Measurements from ENCODE around the gene CST3.
"Not testable (repeated sequence)": the region's sequence is repeated elsewhere in the genome, so short reads cannot be mapped to it uniquely, and the experiment has no call there.

The CST3 gene

DNA sequence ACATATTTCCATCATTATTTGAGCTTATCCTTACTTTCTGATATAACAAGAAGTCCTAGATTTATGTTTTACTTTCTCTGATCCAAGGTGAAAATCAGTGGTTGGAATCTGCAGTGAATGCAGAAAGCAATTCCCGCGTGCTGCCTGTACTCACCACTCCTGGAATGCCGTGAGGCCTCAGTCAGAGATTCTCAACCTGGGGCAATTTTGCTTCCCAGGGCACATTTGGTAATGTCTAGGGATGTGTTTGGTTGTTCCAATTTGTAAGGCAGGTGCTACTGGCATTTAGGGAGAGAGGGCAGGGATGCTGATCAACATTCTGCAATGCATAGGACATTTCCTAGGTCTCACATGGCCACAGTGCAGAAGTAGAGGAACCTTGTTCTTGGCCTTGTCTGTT is 27.2 kb upstream of the CST3 start:
- Histone ChIP-seq H3K4me1 (ENCODE audit: insufficient read depth, low read length) (no peaks in the 10 kb centered on the region), H3K4me2 (ENCODE audit: insufficient read depth, low read length) (no peak overlapping the region), H3K9ac (ENCODE audit: low read depth, low read length) (no peak overlapping the region), H2AFZ (ENCODE audit: low read depth, low read length) (no peak overlapping the region), H3K79me2 (ENCODE audit: insufficient read depth, low read length) (no peaks in the 10 kb centered on the region), H3K4me3 (ENCODE audit: low read depth in 1 of 2, low read length in 2 of 2) (no peak overlapping the region), H3K9me3 (ENCODE audit: insufficient read depth, low read length, severe bottlenecking) (no peaks in the 10 kb centered on the region), H3K36me3 (ENCODE audit: insufficient read depth, low read length) (no peaks in the 10 kb centered on the region), H3K27ac (ENCODE audit: low read length) (no peak overlapping the region), H3K27me3 (ENCODE audit: insufficient read depth, low read length, poor library complexity) (peaks cover 5% of the 10 kb centered on the region), H4K20me1 (ENCODE audit: insufficient read depth, low read length) (no peaks in the 10 kb centered on the region)
- no peak for DNase-seq
- no peak for ATAC-seq (ENCODE audit: insufficient read depth, low read depth)
- TF ChIP-seq EZH2 (IDR thresholded peaks at IDR 0.05; ENCODE audit: borderline replicate concordance, low read depth, low read length, severe bottlenecking), result no peak
- TF ChIP-seq CTCF (IDR thresholded peaks at IDR 0.05; ENCODE audit: borderline replicate concordance, extremely low read depth, low read length, poor library complexity, severe bottlenecking), result no peak

- H4K20me1 ChIP-seq (ENCODE audit: insufficient read depth, low read length); H3K36me3 ChIP-seq (ENCODE audit: insufficient read depth, low read length): not testable (repeated sequence)
Observed at GRCh38 chr20:23664046-23664445, 26.3 kb upstream of the CST3 start.

GRCh38 chr20:23663180-23663579 is 25.4 kb upstream of the CST3 start:
- Histone ChIP-seq H3K79me2 (ENCODE audit: insufficient read depth, low read length) (no peaks in the 10 kb centered on the region), H3K27me3 (ENCODE audit: insufficient read depth, low read length, poor library complexity) (peaks cover 8% of the 10 kb centered on the region), H3K36me3 (ENCODE audit: insufficient read depth, low read length) (no peaks in the 10 kb centered on the region), H3K4me3 (ENCODE audit: low read depth in 1 of 2, low read length in 2 of 2) (no peak overlapping the region), H4K20me1 (ENCODE audit: insufficient read depth, low read length) (no peaks in the 10 kb centered on the region), H3K9me3 (ENCODE audit: insufficient read depth, low read length, severe bottlenecking) (no peaks in the 10 kb centered on the region), H3K4me1 (ENCODE audit: insufficient read depth, low read length) (no peaks in the 10 kb centered on the region), H3K27ac (ENCODE audit: low read length) (no peak overlapping the region), H3K9ac (ENCODE audit: low read depth, low read length) (no peak overlapping the region), H2AFZ (ENCODE audit: low read depth, low read length) (no peak overlapping the region), H3K4me2 (ENCODE audit: insufficient read depth, low read length) (no peak overlapping the region)
- TF ChIP-seq CTCF (IDR thresholded peaks at IDR 0.05; ENCODE audit: borderline replicate concordance, extremely low read depth, low read length, poor library complexity, severe bottlenecking) (no peak), EZH2 (IDR thresholded peaks at IDR 0.05; ENCODE audit: borderline replicate concordance, low read depth, low read length, severe bottlenecking) (no peak)
- ATAC-seq (ENCODE audit: insufficient read depth, low read depth) (no peak), DNase-seq (no peak)

More at GRCh38 chr20:23664046-23664445, 26.3 kb upstream of the CST3 start:
- H3K4me3 ChIP-seq (ENCODE audit: low read depth in 1 of 2, low read length in 2 of 2); H2AFZ ChIP-seq (ENCODE audit: low read depth, low read length); H3K79me2 ChIP-seq (ENCODE audit: insufficient read depth, low read length); ATAC-seq (ENCODE audit: insufficient read depth, low read depth); H3K27me3 ChIP-seq (ENCODE audit: insufficient read depth, low read length, poor library complexity); H3K9me3 ChIP-seq (ENCODE audit: insufficient read depth, low read length, severe bottlenecking); H3K9ac ChIP-seq (ENCODE audit: low read depth, low read length); DNase-seq; H3K4me2 ChIP-seq (ENCODE audit: insufficient read depth, low read length); H3K27ac ChIP-seq (ENCODE audit: low read length); H3K4me1 ChIP-seq (ENCODE audit: insufficient read depth, low read length): not testable (repeated sequence)

DNA sequence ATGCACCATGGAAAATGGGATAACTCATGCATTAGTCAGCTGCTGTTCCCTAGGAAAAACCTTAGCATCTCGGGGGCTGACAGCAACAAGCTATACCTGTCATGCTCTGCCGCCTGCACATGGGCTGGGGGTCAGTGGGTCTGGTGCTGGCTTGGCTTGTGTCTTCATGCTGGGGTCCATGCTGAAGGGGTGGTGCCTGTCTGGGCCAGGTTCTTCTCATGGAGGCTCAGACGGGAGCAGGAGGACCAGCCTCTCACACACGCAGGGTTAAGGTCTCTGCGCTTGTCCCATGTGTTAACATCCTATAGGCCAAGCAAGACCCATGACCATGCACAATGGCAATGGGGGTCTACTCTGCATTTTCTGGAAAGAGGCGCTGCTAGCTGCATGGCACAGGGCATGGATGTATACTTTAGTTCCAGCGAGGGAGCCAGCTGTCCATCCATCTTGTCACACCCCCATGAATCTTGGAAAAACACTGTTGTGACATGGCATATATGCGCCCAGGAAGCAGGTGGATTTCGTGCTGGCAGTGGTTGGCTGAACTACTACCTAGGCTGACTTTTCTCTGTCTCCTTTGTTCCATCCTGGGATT is 24.6 kb upstream of the CST3 start:
- no peaks in the 10 kb centered on the region for H3K79me2 ChIP-seq (ENCODE audit: insufficient read depth, low read length)
- TF ChIP-seq EZH2 (IDR thresholded peaks at IDR 0.05; ENCODE audit: borderline replicate concordance, low read depth, low read length, severe bottlenecking), result no peak
- TF ChIP-seq CTCF (IDR thresholded peaks at IDR 0.05; ENCODE audit: borderline replicate concordance, extremely low read depth, low read length, poor library complexity, severe bottlenecking), result no peak
- no peak overlapping the region for H3K9ac ChIP-seq (ENCODE audit: low read depth, low read length)
- H3K36me3 ChIP-seq (ENCODE audit: insufficient read depth, low read length), result no peaks in the 10 kb centered on the region
- H4K20me1 ChIP-seq (ENCODE audit: insufficient read depth, low read length), result no peaks in the 10 kb centered on the region
- H3K4me2 ChIP-seq (ENCODE audit: insufficient read depth, low read length), result no peak overlapping the region
- no peak for DNase-seq
- no peaks in the 10 kb centered on the region for H3K4me1 ChIP-seq (ENCODE audit: insufficient read depth, low read length)
- no peak overlapping the region for H2AFZ ChIP-seq (ENCODE audit: low read depth, low read length)
- no peaks in the 10 kb centered on the region for H3K9me3 ChIP-seq (ENCODE audit: insufficient read depth, low read length, severe bottlenecking)
- H3K27ac ChIP-seq (ENCODE audit: low read length), result no peak overlapping the region
- no peak overlapping the region for H3K4me3 ChIP-seq (ENCODE audit: low read depth in 1 of 2, low read length in 2 of 2)
- ATAC-seq (ENCODE audit: insufficient read depth, low read depth), result no peak
- H3K27me3 ChIP-seq (ENCODE audit: insufficient read depth, low read length, poor library complexity), result peaks cover 8% of the 10 kb centered on the region

Measured in DND-41 (cell line).